Activated naive CD4-positive, alpha-beta T cell treated with anti-CD3 and anti-CD28 coated beads for 36 hours (primary cell): ENCODE measurements around the gene SCART1. TPM values are rescaled to one million over a fixed set of nuclear protein-coding genes. Genes with fewer than 3 reads are reported as not detected.
"Not testable (repeated sequence)": the region's sequence is repeated elsewhere in the genome, so short reads cannot be mapped to it uniquely, and the experiment has no call there.

Experiments used
- CTCF ChIA-PET: fragments of 350-600 bp; sonication (Branson Sonifier 250); formaldehyde crosslinking; loops from one replicate; lab custom pipeline; 2021; ENCODE audit warnings: antibody characterized with exemption; lab: Charles Lee
- DNase-seq: peaks from one replicate; pipeline ENCODE4 v3.0.0-alpha.2; 2020
- H3K27ac Mint-ChIP-seq: one replicate; pipeline ENCODE4 v1.8.0; 2021; ENCODE audit warnings: mild to moderate bottlenecking, mixed read lengths
- H3K27me3 Mint-ChIP-seq: one replicate; pipeline ENCODE4 v1.8.0; 2021; ENCODE audit warnings: low read depth, mixed read lengths
- H3K36me3 Mint-ChIP-seq: one replicate; pipeline ENCODE4 v1.8.0; 2021; ENCODE audit warnings: low read depth, mixed read lengths
- H3K4me1 Mint-ChIP-seq: one replicate; pipeline ENCODE4 v1.8.0; 2021; ENCODE audit warnings: low read depth, mixed read lengths
- H3K4me3 Mint-ChIP-seq: one replicate; pipeline ENCODE4 v1.8.0; 2021; ENCODE audit warnings: mild to moderate bottlenecking, moderate library complexity, mixed read lengths
- H3K9me3 Mint-ChIP-seq: one replicate; pipeline ENCODE4 v1.8.0; 2021; ENCODE audit warnings: mixed read lengths
- intact Hi-C: fragments of 100-400 bp; cut with micrococcal nuclease; formaldehyde crosslinking; loops from one replicate; pipeline ENCODE4 v1.15.1; 2023
- total RNA-seq, 2 experiments: library from RNA; stranded (reverse); gene quantifications; one replicate each; pipeline ENCODE4 v1.2.3, GENCODE V29; 2021

SCART1 gene
- total RNA-seq, 2 experiments from 2014 or later = 1.5 to 1.6 TPM

GRCh38 chr10:133440633-133441285, 13.0 kb upstream of the SCART1 start:
- Mint-ChIP-seq H3K27me3 (peaks cover 6% of the 10 kb centered on the region), H3K9me3 (peaks cover 6% of the 10 kb centered on the region), H3K4me1 (peaks cover 7% of the 10 kb centered on the region), H3K27ac (no peak overlapping the region), H3K36me3 (peaks cover 4% of the 10 kb centered on the region), H3K4me3 (no peak overlapping the region)
- intact Hi-C loops = no loop called here
- CTCF ChIA-PET = interaction anchor here (0.9 kb wide), 1 partner anchor 112 kb away, joined by 3 read pairs; no protein-coding TSS in a partner anchor
- no peak for DNase-seq

GRCh38 chr10:133441356-133441755, 12.4 kb upstream of the SCART1 start:
- intact Hi-C loops, H3K27ac Mint-ChIP-seq: not testable (repeated sequence)

GRCh38 chr10:133441780-133442179, 12.0 kb upstream of the SCART1 start:
- Mint-ChIP-seq H3K27ac (no peak overlapping the region), H3K4me3 (no peak overlapping the region), H3K9me3 (peaks cover 9% of the 10 kb centered on the region), H3K4me1 (peaks cover 7% of the 10 kb centered on the region), H3K36me3 (peaks cover 6% of the 10 kb centered on the region), H3K27me3 (peaks cover 2% of the 10 kb centered on the region)
- CTCF ChIA-PET = no interaction called here
- no peak for DNase-seq
- intact Hi-C loops = no loop called here

More at GRCh38 chr10:133441356-133441755, 12.4 kb upstream of the SCART1 start:
- H3K36me3 Mint-ChIP-seq, DNase-seq, H3K9me3 Mint-ChIP-seq, CTCF ChIA-PET, H3K27me3 Mint-ChIP-seq, H3K4me1 Mint-ChIP-seq, H3K4me3 Mint-ChIP-seq: not testable (repeated sequence)

- CTCF ChIA-PET = no interaction called here
- H3K27ac Mint-ChIP-seq = no peak overlapping the region
These were observed 11.4 kb upstream of the SCART1 start for GRCh38 chr10:133442191-133442966.

GRCh38 chr10:133442967-133443924, 10.5 kb upstream of the SCART1 start:
- Mint-ChIP-seq H3K9me3 (peaks cover 22% of the 10 kb centered on the region), H3K27me3 (peaks cover 2% of the 10 kb centered on the region), H3K4me3 (no peak overlapping the region), H3K27ac (no peak overlapping the region), H3K4me1 (peaks cover 5% of the 10 kb centered on the region), H3K36me3 (peaks cover 18% of the 10 kb centered on the region)
- CTCF ChIA-PET = no interaction called here
- intact Hi-C loops = no loop called here
- no peak for DNase-seq

More at GRCh38 chr10:133442191-133442966, 11.4 kb upstream of the SCART1 start:
- intact Hi-C loops = no loop called here
- Mint-ChIP-seq H3K9me3 (peaks cover 13% of the 10 kb centered on the region), H3K4me3 (no peak overlapping the region), H3K36me3 (peaks cover 10% of the 10 kb centered on the region), H3K27me3 (peaks cover 2% of the 10 kb centered on the region), H3K4me1 (peaks cover 7% of the 10 kb centered on the region)
- DNase-seq = no peak

GRCh38 chr10:133444342-133445267, 9.1 kb upstream of the SCART1 start:
- CTCF ChIA-PET = no interaction called here

GRCh38 chr10:133445268-133445732, 8.4 kb upstream of the SCART1 start:
- Mint-ChIP-seq H3K27me3 (no peaks in the 10 kb centered on the region), H3K9me3 (peaks cover 33% of the 10 kb centered on the region), H3K27ac (no peak overlapping the region), H3K4me1 (peaks cover 5% of the 10 kb centered on the region), H3K4me3 (no peak overlapping the region), H3K36me3 (peaks cover 19% of the 10 kb centered on the region)
- intact Hi-C loops = no loop called here
- CTCF ChIA-PET = no interaction called here
- no peak for DNase-seq

More at GRCh38 chr10:133444342-133445267, 9.1 kb upstream of the SCART1 start:
- DNase-seq = no peak
- Mint-ChIP-seq H3K36me3 (peaks cover 19% of the 10 kb centered on the region), H3K4me3 (no peak overlapping the region), H3K27ac (no peak overlapping the region), H3K27me3 (no peaks in the 10 kb centered on the region), H3K9me3 (peaks cover 33% of the 10 kb centered on the region), H3K4me1 (peaks cover 5% of the 10 kb centered on the region)
- intact Hi-C loops = no loop called here

GRCh38 chr10:133445751-133446708, 7.7 kb upstream of the SCART1 start:
- Mint-ChIP-seq H3K27me3 (no peaks in the 10 kb centered on the region), H3K4me1 (peaks cover 5% of the 10 kb centered on the region), H3K36me3 (peaks cover 19% of the 10 kb centered on the region), H3K4me3 (no peak overlapping the region), H3K9me3 (peaks cover 33% of the 10 kb centered on the region), H3K27ac (no peak overlapping the region)
- CTCF ChIA-PET = no interaction called here
- intact Hi-C loops = no loop called here
- no peak for DNase-seq

- CTCF ChIA-PET = no interaction called here
- Mint-ChIP-seq H3K4me1 (peaks cover 5% of the 10 kb centered on the region), H3K4me3 (no peak overlapping the region), H3K9me3 (peaks cover 33% of the 10 kb centered on the region), H3K36me3 (peaks cover 19% of the 10 kb centered on the region), H3K27me3 (no peaks in the 10 kb centered on the region), H3K27ac (no peak overlapping the region)
- intact Hi-C loops = no loop called here
- no peak for DNase-seq
These were observed 6.8 kb upstream of the SCART1 start for GRCh38 chr10:133446979-133447378.

GRCh38 chr10:133448120-133448519, 5.6 kb upstream of the SCART1 start:
- intact Hi-C loops = no loop called here
- CTCF ChIA-PET = no interaction called here
- H3K9me3 Mint-ChIP-seq = peaks cover 33% of the 10 kb centered on the region
- DNase-seq = no peak
- H3K4me3 Mint-ChIP-seq = no peak overlapping the region
- peaks cover 19% of the 10 kb centered on the region for H3K36me3 Mint-ChIP-seq
- H3K27ac Mint-ChIP-seq = no peak overlapping the region
- no peaks in the 10 kb centered on the region for H3K27me3 Mint-ChIP-seq
- H3K4me1 Mint-ChIP-seq = no peaks in the 10 kb centered on the region
